ENCODE results near the gene C1orf226. TPM values are rescaled to one million over a fixed set of nuclear protein-coding genes. Genes with fewer than 3 reads are reported as not detected.
"Not testable (repeated sequence)": the region's sequence is repeated elsewhere in the genome, so short reads cannot be mapped to it uniquely, and the experiment has no call there.

C1orf226 gene
- total RNA-seq, 1 experiment from 2014 or later, result 7.7 TPM

- H3K9me3 ChIP-seq (ENCODE audit: control insufficient read depth in 1 of 2, insufficient read depth in 1 of 2, low read depth in 1 of 2, low read length in 2 of 2); DNase-seq (ENCODE audit: low read depth, low spot score); H3K36me3 ChIP-seq (ENCODE audit: control insufficient read depth in 1 of 2, insufficient read depth in 2 of 2, low read length in 2 of 2); H3K27ac ChIP-seq (ENCODE audit: low read depth, low read length); POLR2A ChIA-PET; H3K4me3 ChIP-seq (replicated peaks in 1 of 2; ENCODE audit: low read depth in 1 of 2, low read length in 2 of 2); BruUV-seq (replicated peaks); CTCF ChIA-PET; H3K9me2 ChIP-seq (ENCODE audit: insufficient read depth); RAD21 ChIA-PET (ENCODE audit: low non-redundant PET in 1 of 2, low total read pairs in 2 of 2, uncharacterized antibody in 2 of 2, unreplicated experiment in 2 of 2); H3K9ac ChIP-seq (ENCODE audit: low read length); intact Hi-C loops (cut with micrococcal nuclease); H3K27me3 ChIP-seq (ENCODE audit: insufficient read depth, low read length); H4K20me1 ChIP-seq (ENCODE audit: insufficient read depth); H3K79me2 ChIP-seq (ENCODE audit: insufficient read depth, low read length): not testable (repeated sequence)
- peak; percentile 67 for ATAC-seq
- Histone ChIP-seq H3K4me2 (ENCODE audit: low read length) (peak overlapping the region; percentile 51), H2AFZ (ENCODE audit: low read depth, low read length, poor library complexity, severe bottlenecking) (peak overlapping the region; percentile 89), H3K4me1 (ENCODE audit: control insufficient read depth in 1 of 2, insufficient read depth in 2 of 2, low read length in 2 of 2) (peaks cover 28 to 36% of the 10 kb centered on the region in 2 experiments; a peak in 3 of 4 replicates)
- TF ChIP-seq CBX3 (IDR thresholded peaks at IDR 0.05; ENCODE audit: low read depth) (peak; percentile 60; the same call in 1 of the 2 replicates), FOSL1 (IDR thresholded peaks at IDR 0.05; ENCODE audit: low read depth) (peak; percentile 47)
These were observed 37.1 kb downstream of the C1orf226 start for GRCh38 chr1:162418584-162418983.

- DNase-seq (ENCODE audit: low read depth, low spot score) (peak; percentile 50), ATAC-seq (peak; percentile 79)
- H3K9me3 ChIP-seq (ENCODE audit: control insufficient read depth in 1 of 2, insufficient read depth in 1 of 2, low read depth in 1 of 2, low read length in 2 of 2); H3K79me2 ChIP-seq (ENCODE audit: insufficient read depth, low read length); H3K9me2 ChIP-seq (ENCODE audit: insufficient read depth); H4K20me1 ChIP-seq (ENCODE audit: insufficient read depth); RAD21 ChIA-PET (ENCODE audit: low non-redundant PET in 1 of 2, low total read pairs in 2 of 2, uncharacterized antibody in 2 of 2, unreplicated experiment in 2 of 2); H3K9ac ChIP-seq (ENCODE audit: low read length); H3K27me3 ChIP-seq (ENCODE audit: insufficient read depth, low read length); H3K36me3 ChIP-seq (ENCODE audit: control insufficient read depth in 1 of 2, insufficient read depth in 2 of 2, low read length in 2 of 2); intact Hi-C loops (cut with micrococcal nuclease); POLR2A ChIA-PET; BruUV-seq (replicated peaks): not testable (repeated sequence)
- peaks cover 28 to 36% of the 10 kb centered on the region in 2 experiments; a peak in 3 of 4 replicates for H3K4me1 ChIP-seq (ENCODE audit: control insufficient read depth in 1 of 2, insufficient read depth in 2 of 2, low read length in 2 of 2)
- H2AFZ ChIP-seq (ENCODE audit: low read depth, low read length, poor library complexity, severe bottlenecking), result peak overlapping the region; percentile 89
- peak overlapping the region; percentile 16; the same call in 1 of the 2 replicates for H3K27ac ChIP-seq (ENCODE audit: low read depth, low read length)
- H3K4me2 ChIP-seq (ENCODE audit: low read length), result peak overlapping the region; percentile 51
- H3K4me3 ChIP-seq (replicated peaks in 1 of 2; ENCODE audit: low read depth in 1 of 2, low read length in 2 of 2), result 0 out of 4 replicates have a peak overlapping the region, but pooled peaks of 1 of the 2 experiments have one; percentile 8
- CTCF ChIA-PET, result interaction anchor here (1.3 kb wide), 1 partner anchor 363 kb away, joined by 3 read pairs; no protein-coding TSS in a partner anchor
These were observed 38.0 kb downstream of the C1orf226 start for GRCh38 chr1:162419450-162419931.

All from HCT116 (cell line).